Measurements from ENCODE around the gene XPO5. TPM values are rescaled to one million over a fixed set of nuclear protein-coding genes. Genes with fewer than 3 reads are reported as not detected.

Gene XPO5
- total and polyA plus RNA-seq, 9 of the 15 experiments (the other 6 are each of a cell fraction or from before 2014, with no cell fraction given) = 36.0 to 170 (median 99.1) TPM

DNA sequence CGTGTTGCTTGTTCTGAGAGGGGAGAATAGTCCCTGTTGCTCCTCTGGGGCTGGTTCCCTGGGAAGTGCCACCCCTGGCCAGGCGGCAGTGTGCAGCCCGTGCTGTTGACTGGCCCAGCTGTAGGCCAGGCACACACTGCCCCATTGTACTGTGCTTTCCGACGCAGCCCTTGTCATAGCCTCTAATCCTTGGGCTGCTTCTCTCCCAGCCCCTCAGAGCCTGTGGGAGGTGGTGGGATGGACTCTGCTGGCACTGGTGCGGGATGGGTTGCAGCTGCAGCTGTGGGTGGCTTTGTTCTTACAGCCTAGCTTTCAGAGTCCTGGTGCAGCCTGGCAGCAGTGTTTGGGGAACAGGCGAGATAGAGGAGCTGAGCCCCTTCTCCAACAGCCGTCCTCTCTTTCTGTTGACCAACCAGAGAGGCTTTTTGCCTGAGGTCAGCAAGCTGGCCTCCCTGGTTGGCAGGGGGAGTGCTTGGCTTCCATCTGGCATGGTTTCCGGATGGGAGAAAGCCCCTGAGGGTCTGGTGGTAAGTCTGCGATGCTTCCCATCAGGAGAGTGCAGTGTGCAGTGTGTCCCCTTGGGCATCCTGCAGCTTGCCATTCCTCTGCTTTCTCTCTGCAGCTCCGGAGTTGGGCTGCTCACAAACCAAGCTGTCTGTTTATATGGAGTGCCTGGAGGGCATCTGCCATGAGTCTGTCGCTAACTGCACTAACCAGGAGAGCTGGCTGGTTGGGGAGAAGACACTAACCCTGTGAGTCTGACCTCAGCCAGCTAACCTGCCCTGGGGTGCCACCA is 86.4 kb downstream of the XPO5 start (continued):
- TF ChIP-seq, protein P1, sequence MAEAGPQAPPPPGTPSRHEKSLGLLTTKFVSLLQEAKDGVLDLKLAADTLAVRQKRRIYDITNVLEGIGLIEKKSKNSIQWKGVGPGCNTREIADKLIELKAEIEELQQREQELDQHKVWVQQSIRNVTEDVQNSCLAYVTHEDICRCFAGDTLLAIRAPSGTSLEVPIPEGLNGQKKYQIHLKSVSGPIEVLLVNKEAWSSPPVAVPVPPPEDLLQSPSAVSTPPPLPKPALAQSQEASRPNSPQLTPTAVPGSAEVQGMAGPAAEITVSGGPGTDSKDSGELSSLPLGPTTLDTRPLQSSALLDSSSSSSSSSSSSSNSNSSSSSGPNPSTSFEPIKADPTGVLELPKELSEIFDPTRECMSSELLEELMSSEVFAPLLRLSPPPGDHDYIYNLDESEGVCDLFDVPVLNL (CRISPR knock-in tag; IDR thresholded peaks at IDR 0.05; ENCODE audit: low read depth) = no peak
- TF ChIP-seq GABPB1 (CRISPR knock-in tag; IDR thresholded peaks at IDR 0.05) (no peak), PTTG1 (tag; IDR thresholded peaks at IDR 0.05; ENCODE audit: low read depth) (no peak), SRSF7 (optimal IDR thresholded peaks at IDR 0.05; ENCODE audit: low read depth, low read length) (no peak)

DNA sequence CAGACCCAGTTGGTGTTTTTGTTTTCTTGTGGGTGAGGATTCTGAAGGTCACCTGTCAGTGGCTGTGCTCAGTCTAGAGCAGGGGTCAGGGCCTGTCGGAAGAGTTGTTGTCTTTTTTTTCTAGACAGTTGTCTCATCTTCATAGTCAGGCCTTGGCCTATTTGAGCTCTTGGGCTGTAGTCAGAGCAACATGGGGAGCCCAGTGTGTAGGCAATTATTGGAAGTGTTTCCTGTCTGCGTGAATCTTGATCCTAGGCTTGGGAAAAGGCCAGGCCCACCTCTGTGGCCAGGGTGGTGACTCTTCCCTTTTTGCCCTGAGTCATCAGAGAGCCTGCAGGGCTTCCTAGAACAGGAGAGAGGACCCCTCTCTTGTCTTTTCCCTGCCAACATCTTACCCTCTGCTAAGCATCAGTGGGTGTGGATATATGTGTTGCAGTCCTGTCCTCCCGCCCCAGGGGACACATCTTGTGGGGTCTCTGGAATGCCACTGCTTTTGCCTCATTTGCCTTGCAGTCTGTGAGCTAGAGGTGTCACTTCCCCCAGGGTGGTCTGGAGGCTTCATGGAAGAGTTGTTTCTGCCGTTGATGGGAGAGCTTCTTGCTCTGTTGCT is 87.1 kb downstream of the XPO5 start:
- H4K20me1 ChIP-seq (replicated peaks; ENCODE audit: control insufficient read depth, insufficient read depth, low read length) = peaks cover 18% of the 10 kb centered on the region; the same call in 1 of the 2 replicates
- no peak overlapping the region for H3K4me3 ChIP-seq
- TF ChIP-seq FOSL1 (tag; conservative IDR thresholded peaks at IDR 0.05) = 0 out of 2 replicates have a peak, but pooled peaks have one; percentile 16
- TF ChIP-seq HMG20A (CRISPR knock-in tag; conservative IDR thresholded peaks at IDR 0.05) = no peak
- no peak for TF ChIP-seq TCF7 (IDR thresholded peaks at IDR 0.05; ENCODE audit: borderline replicate concordance)
- no TSS peak for BruUV-seq (replicated peaks)
- CTCF ChIA-PET (ENCODE audit: low intra/inter-chr PET ratio) = no interaction called here
- in situ Hi-C loops (cut with MboI) (no loop called here), intact Hi-C loops (cut with micrococcal nuclease) (no loop called here)
- no peaks in the 10 kb centered on the region for H3K9me1 ChIP-seq (ENCODE audit: control insufficient read depth, insufficient read depth, low read length)
- DNase-seq (ENCODE audit: extremely low read depth in 1 of 4, low spot score in 3 of 4) (no peak), ATAC-seq (no peak; the same call in 2 of the 3 replicates), FAIRE-seq (peak; percentile 11)
- 52% methylated on average over 4 of the region's 4 CpGs for WGBS (ENCODE audit: insufficient coverage, low coverage, missing lambda C conversion rate)
- H3K79me2 ChIP-seq (ENCODE audit: control insufficient read depth, insufficient read depth, low read length) = 0 out of 3 replicates have a peak, but pooled peaks cover 3% of the 10 kb centered on the region
- no peak overlapping the region for H3K27ac ChIP-seq (ENCODE audit: extremely low read depth, low read depth, low read length)
- POLR2A ChIA-PET = interaction anchor here (0.8 to 8.5 kb wide), 7 partner anchors 10 to 475 kb away, joined by 3 to 54 read pairs (median 5); partner anchors contain the start of genes KLHDC3, LRRC73, MEA1 and TJAP1
- peak overlapping the region in 1 of 2 experiments; percentile 68; a peak in 1 of 4 replicates for H3K9ac ChIP-seq (ENCODE audit: insufficient read depth in 1 of 2, low read depth in 2 of 2, low read length in 2 of 2)
- no peaks in the 10 kb centered on the region for H3K27me3 ChIP-seq (ENCODE audit: control insufficient read depth in 2 of 2, insufficient read depth in 2 of 2, low read length in 2 of 2)
- H3K9me3 ChIP-seq (replicated peaks; ENCODE audit: control insufficient read depth, insufficient read depth, low read depth, low read length) = no peaks in the 10 kb centered on the region
- no peak overlapping the region for H3K4me2 ChIP-seq (ENCODE audit: insufficient read depth, low read length)
- peaks cover 2 to 12% of the 10 kb centered on the region in 2 experiments; a peak in 2 of 5 replicates for H3K4me1 ChIP-seq (replicated peaks in 1 of 2; ENCODE audit: control insufficient read depth in 2 of 2, insufficient read depth in 2 of 2, low read length in 2 of 2)
- H3K36me3 ChIP-seq (ENCODE audit: control insufficient read depth, insufficient read depth, low read length) = peaks cover 4% of the 10 kb centered on the region; the same call in 1 of the 3 replicates
- H2AFZ ChIP-seq (ENCODE audit: low read depth, low read length) = no peak overlapping the region
